Activated B cell treated with CpG ODN at 0.5 μM for 24 hours (primary cell): ENCODE results near the gene GALNT14. TPM values are rescaled to one million over a fixed set of nuclear protein-coding genes. Genes with fewer than 3 reads are reported as not detected.

Experiments used
- ATAC-seq: fragments of 200-7000 bp; cut with Tn5 transposase; one replicate; pipeline ENCODE4 v1.10.0; 2021; ENCODE audit warnings: low read depth, mild to moderate bottlenecking, moderate library complexity
- CTCF ChIA-PET: fragments of 350-600 bp; sonication (Branson Sonifier 250); formaldehyde crosslinking; loops from one replicate; lab custom pipeline; 2021; ENCODE audit warnings: antibody characterized with exemption; lab: Charles Lee
- POLR2A ChIA-PET: fragments of 350-600 bp; sonication (Branson Sonifier 250); formaldehyde crosslinking; loops from one replicate; lab custom pipeline; 2021; ENCODE audit warnings: antibody characterized with exemption; lab: Charles Lee
- DNase-seq: peaks from one replicate; pipeline ENCODE4 v3.0.0; 2022
- H3K27ac Mint-ChIP-seq: one replicate; pipeline ENCODE4 v1.8.0; 2020; ENCODE audit warnings: mixed read lengths
- H3K27me3 Mint-ChIP-seq: one replicate; pipeline ENCODE4 v1.8.0; 2021; ENCODE audit warnings: mixed read lengths
- H3K36me3 Mint-ChIP-seq: one replicate; pipeline ENCODE4 v1.8.0; 2021; ENCODE audit warnings: low read depth, mixed read lengths
- H3K4me1 Mint-ChIP-seq: one replicate; pipeline ENCODE4 v1.8.0; 2021; ENCODE audit warnings: mixed read lengths
- H3K4me3 Mint-ChIP-seq: one replicate; pipeline ENCODE4 v1.8.0; 2020; ENCODE audit warnings: mild to moderate bottlenecking, mixed read lengths
- H3K9me3 Mint-ChIP-seq: one replicate; pipeline ENCODE4 v1.8.0; 2020; ENCODE audit warnings: mixed read lengths
- CTCF ChIP-seq: fragments of 200-600 bp; IDR thresholded peaks from one replicate; pipeline ENCODE4 v1.8.0; 2022; ENCODE audit warnings: antibody characterized with exemption, mild to moderate bottlenecking
- intact Hi-C: fragments of 100-400 bp; cut with micrococcal nuclease; formaldehyde crosslinking; loops from one replicate; pipeline ENCODE4 v1.15.1; 2024
- total RNA-seq: library from RNA; stranded (reverse); gene quantifications from 2 replicates; pipeline ENCODE4 v1.2.3, GENCODE V29; 2022

The GALNT14 gene
- total RNA-seq, 1 donor from 2014 or later: 6.6 TPM

- Mint-ChIP-seq H3K9me3 (no peaks in the 10 kb centered on the region), H3K27ac (no peak overlapping the region), H3K4me1 (no peaks in the 10 kb centered on the region), H3K36me3 (no peaks in the 10 kb centered on the region), H3K27me3 (no peaks in the 10 kb centered on the region), H3K4me3 (no peak overlapping the region)
- ChIA-PET POLR2A (no interaction called here), CTCF (no interaction called here)
- no peak for TF ChIP-seq CTCF
- intact Hi-C loops: no loop called here
- no peak for ATAC-seq
- DNase-seq: no peak
Observed at GRCh38 chr2:31082002-31082401, 56.2 kb downstream of the GALNT14 start.

- H3K27ac Mint-ChIP-seq: no peak overlapping the region
- H3K27me3 Mint-ChIP-seq: no peaks in the 10 kb centered on the region
- CTCF ChIA-PET: no interaction called here
- DNase-seq (no peak), ATAC-seq (no peak)
- no peaks in the 10 kb centered on the region for H3K4me1 Mint-ChIP-seq
- intact Hi-C loops: no loop called here
- POLR2A ChIA-PET: no interaction called here
- no peak overlapping the region for H3K4me3 Mint-ChIP-seq
- TF ChIP-seq CTCF: no peak
- no peaks in the 10 kb centered on the region for H3K9me3 Mint-ChIP-seq
- no peaks in the 10 kb centered on the region for H3K36me3 Mint-ChIP-seq
Observed at GRCh38 chr2:31081492-31081891, 56.7 kb downstream of the GALNT14 start.

- ATAC-seq (no peak), DNase-seq (no peak)
- TF ChIP-seq CTCF: no peak
- no peaks in the 10 kb centered on the region for H3K36me3 Mint-ChIP-seq
- ChIA-PET CTCF (no interaction called here), POLR2A (no interaction called here)
- no peak overlapping the region for H3K27ac Mint-ChIP-seq
- no peaks in the 10 kb centered on the region for H3K4me1 Mint-ChIP-seq
- no peaks in the 10 kb centered on the region for H3K9me3 Mint-ChIP-seq
- H3K27me3 Mint-ChIP-seq: no peaks in the 10 kb centered on the region
- no peak overlapping the region for H3K4me3 Mint-ChIP-seq
- intact Hi-C loops: no loop called here
Observed at GRCh38 chr2:31080361-31080760, 57.9 kb downstream of the GALNT14 start.

GRCh38 chr2:31079665-31080064 is 58.6 kb downstream of the GALNT14 start:
- ATAC-seq (no peak), DNase-seq (no peak)
- no peak overlapping the region for H3K4me3 Mint-ChIP-seq
- no peak for TF ChIP-seq CTCF
- ChIA-PET CTCF (no interaction called here), POLR2A (no interaction called here)
- no peaks in the 10 kb centered on the region for H3K4me1 Mint-ChIP-seq
- intact Hi-C loops: no loop called here
- no peak overlapping the region for H3K27ac Mint-ChIP-seq
- no peaks in the 10 kb centered on the region for H3K27me3 Mint-ChIP-seq
- H3K9me3 Mint-ChIP-seq: no peaks in the 10 kb centered on the region
- H3K36me3 Mint-ChIP-seq: no peaks in the 10 kb centered on the region

- Mint-ChIP-seq H3K36me3 (no peaks in the 10 kb centered on the region), H3K27ac (no peak overlapping the region), H3K4me1 (no peaks in the 10 kb centered on the region), H3K27me3 (no peaks in the 10 kb centered on the region), H3K9me3 (no peaks in the 10 kb centered on the region), H3K4me3 (no peak overlapping the region)
- intact Hi-C loops: no loop called here
- POLR2A ChIA-PET: no interaction called here
- CTCF ChIA-PET: no interaction called here
- no peak for TF ChIP-seq CTCF
- ATAC-seq (no peak), DNase-seq (no peak)
Observed at GRCh38 chr2:31078579-31079105, 59.6 kb downstream of the GALNT14 start.
